ENCODE data around the gene TBC1D16.

The TBC1D16 gene

GRCh38 chr17:79933863-79934652 is 101.6 kb downstream of the TBC1D16 start:
- Histone ChIP-seq H3K36me3 (ENCODE audit: insufficient read depth) (no peaks in the 10 kb centered on the region), H4K20me1 (ENCODE audit: insufficient read depth) (no peaks in the 10 kb centered on the region), H3K4me1 (ENCODE audit: low read depth, poor library complexity, severe bottlenecking) (no peaks in the 10 kb centered on the region), H3K27me3 (ENCODE audit: insufficient read depth, low read depth) (no peaks in the 10 kb centered on the region; the same call in 1 of the 2 replicates), H3K4me2 (no peak overlapping the region), H3K9ac (no peak overlapping the region), H3K79me2 (ENCODE audit: insufficient read depth, low read depth) (no peaks in the 10 kb centered on the region), H3K4me3 (IDR thresholded peaks at IDR 0.05; ENCODE audit: insufficient read depth, low read depth, low read length) (no peak overlapping the region), H3K27ac (no peak overlapping the region), H2AFZ (ENCODE audit: low read depth) (no peak overlapping the region)
- no peak for TF ChIP-seq CTCF (conservative IDR thresholded peaks at IDR 0.05; ENCODE audit: low read depth, low read length)

- H2AFZ ChIP-seq (ENCODE audit: low read depth): no peak overlapping the region
- H3K36me3 ChIP-seq (ENCODE audit: insufficient read depth): no peaks in the 10 kb centered on the region
- no peak overlapping the region for H3K4me3 ChIP-seq (IDR thresholded peaks at IDR 0.05; ENCODE audit: insufficient read depth, low read depth, low read length)
- TF ChIP-seq CTCF (conservative IDR thresholded peaks at IDR 0.05; ENCODE audit: low read depth, low read length): no peak
- H3K27me3 ChIP-seq (ENCODE audit: insufficient read depth, low read depth): no peaks in the 10 kb centered on the region; the same call in 1 of the 2 replicates
- H3K9ac ChIP-seq: no peak overlapping the region
- H4K20me1 ChIP-seq (ENCODE audit: insufficient read depth): no peaks in the 10 kb centered on the region
- H3K4me1 ChIP-seq (ENCODE audit: low read depth, poor library complexity, severe bottlenecking): no peaks in the 10 kb centered on the region
- H3K27ac ChIP-seq: no peak overlapping the region
- no peaks in the 10 kb centered on the region for H3K79me2 ChIP-seq (ENCODE audit: insufficient read depth, low read depth)
- H3K4me2 ChIP-seq: no peak overlapping the region
Observed at GRCh38 chr17:79932451-79933306, 103.0 kb downstream of the TBC1D16 start.

- Histone ChIP-seq H3K4me1 (ENCODE audit: low read depth, poor library complexity, severe bottlenecking) (no peaks in the 10 kb centered on the region), H3K79me2 (ENCODE audit: insufficient read depth, low read depth) (no peaks in the 10 kb centered on the region), H3K27me3 (ENCODE audit: insufficient read depth, low read depth) (no peaks in the 10 kb centered on the region; the same call in 1 of the 2 replicates), H4K20me1 (ENCODE audit: insufficient read depth) (no peaks in the 10 kb centered on the region), H3K36me3 (ENCODE audit: insufficient read depth) (no peaks in the 10 kb centered on the region), H3K9ac (no peak overlapping the region), H3K27ac (no peak overlapping the region), H2AFZ (ENCODE audit: low read depth) (no peak overlapping the region), H3K4me3 (IDR thresholded peaks at IDR 0.05; ENCODE audit: insufficient read depth, low read depth, low read length) (no peak overlapping the region), H3K4me2 (no peak overlapping the region)
- no peak for TF ChIP-seq CTCF (conservative IDR thresholded peaks at IDR 0.05; ENCODE audit: low read depth, low read length)
Observed at GRCh38 chr17:79931817-79932309, 103.8 kb downstream of the TBC1D16 start.

GRCh38 chr17:79930877-79931816 is 104.5 kb downstream of the TBC1D16 start:
- TF ChIP-seq CTCF (conservative IDR thresholded peaks at IDR 0.05; ENCODE audit: low read depth, low read length): no peak
- no peak overlapping the region for H3K4me3 ChIP-seq (IDR thresholded peaks at IDR 0.05; ENCODE audit: insufficient read depth, low read depth, low read length)
- no peak overlapping the region for H3K9ac ChIP-seq
- no peak overlapping the region for H2AFZ ChIP-seq (ENCODE audit: low read depth)
- no peaks in the 10 kb centered on the region for H3K4me1 ChIP-seq (ENCODE audit: low read depth, poor library complexity, severe bottlenecking)
- no peak overlapping the region for H3K27ac ChIP-seq
- H3K27me3 ChIP-seq (ENCODE audit: insufficient read depth, low read depth): no peaks in the 10 kb centered on the region; the same call in 1 of the 2 replicates
- no peaks in the 10 kb centered on the region for H3K36me3 ChIP-seq (ENCODE audit: insufficient read depth)
- no peaks in the 10 kb centered on the region for H3K79me2 ChIP-seq (ENCODE audit: insufficient read depth, low read depth)
- no peak overlapping the region for H3K4me2 ChIP-seq
- H4K20me1 ChIP-seq (ENCODE audit: insufficient read depth): no peaks in the 10 kb centered on the region

Data from KMS-11 (cell line).